Osteoblast (primary cell): ENCODE data around the gene ZC3H18. TPM values are rescaled to one million over a fixed set of nuclear protein-coding genes. Genes with fewer than 3 reads are reported as not detected.

ENCODE experiments used
- DNase-seq: peaks from one replicate; pipeline ENCODE4 v3.0.0; 2011; ENCODE audit warnings: low spot score, mixed read lengths; ENCODE audit not compliant: insufficient read length; ENCODE audit errors: missing footprints
- H2AFZ ChIP-seq: 2 replicates; pipeline ENCODE4 v1.6.0; 2011; ENCODE audit warnings: mild to moderate bottlenecking, low read length
- H3K27ac ChIP-seq: 2 replicates; pipeline ENCODE4 v1.5.1; 2011; ENCODE audit warnings: mild to moderate bottlenecking, low read depth, low read length, moderate library complexity
- H3K27me3 ChIP-seq: 2 replicates; pipeline ENCODE4 v1.6.0; 2012; ENCODE audit warnings: mild to moderate bottlenecking, control low read depth, inconsistent platforms, low read length, moderate library complexity; ENCODE audit not compliant: insufficient read depth
- H3K36me3 ChIP-seq: 2 replicates; pipeline ENCODE4 v1.5.1; 2011; ENCODE audit warnings: mild to moderate bottlenecking, low read length, control low read depth, moderate library complexity; ENCODE audit not compliant: insufficient read depth
- H3K4me1 ChIP-seq: 2 replicates; pipeline ENCODE4 v1.5.1; 2011; ENCODE audit warnings: mild to moderate bottlenecking, low read length, control low read depth, moderate library complexity; ENCODE audit not compliant: insufficient read depth
- H3K4me2 ChIP-seq: 2 replicates; pipeline ENCODE4 v1.6.0; 2011; ENCODE audit warnings: mild to moderate bottlenecking, low read length; ENCODE audit not compliant: insufficient read depth
- H3K4me3 ChIP-seq: fragments of 200-600 bp; sonication (generic); 3 replicates; pipeline ENCODE4 v1.5.1; 2012; ENCODE audit warnings: mild to moderate bottlenecking, low read length, inconsistent platforms; ENCODE audit not compliant: insufficient read depth
- H3K79me2 ChIP-seq: 2 replicates; pipeline ENCODE4 v1.6.0; 2012; ENCODE audit warnings: mild to moderate bottlenecking, low read length, control low read depth, inconsistent platforms; ENCODE audit not compliant: insufficient read depth
- H3K9me3 ChIP-seq: 2 replicates; pipeline ENCODE4 v1.5.1; 2011; ENCODE audit warnings: low read depth, low read length, control low read depth
- H4K20me1 ChIP-seq: 2 replicates; pipeline ENCODE4 v1.6.0; 2012; ENCODE audit warnings: mild to moderate bottlenecking, low read length, control low read depth; ENCODE audit not compliant: insufficient read depth
- CTCF ChIP-seq: IDR thresholded peaks from 2 replicates; pipeline ENCODE4 v1.5.1; 2011; ENCODE audit warnings: mild to moderate bottlenecking, low read depth, low read length, moderate library complexity; ENCODE audit errors: extremely low read depth
- total RNA-seq: library from RNA; depleted of rRNA; stranded (reverse); fragments of >200 nt; gene quantifications from 2 replicates; pipeline ENCODE4 v1.2.3, GENCODE V29; 2012

ZC3H18 gene
- total RNA-seq, 1 donor, result 10.9 TPM

GRCh38 chr16:88624977-88625576, 54.9 kb downstream of the ZC3H18 start:
- DNase-seq, result no peak
- H3K4me3 ChIP-seq, result no peak overlapping the region
- H3K36me3 ChIP-seq, result peaks cover 56% of the 10 kb centered on the region
- no peaks in the 10 kb centered on the region for H3K27me3 ChIP-seq
- peaks cover 6% of the 10 kb centered on the region for H4K20me1 ChIP-seq
- H3K4me1 ChIP-seq, result no peaks in the 10 kb centered on the region
- no peak overlapping the region for H3K27ac ChIP-seq
- no peak for TF ChIP-seq CTCF
- H3K4me2 ChIP-seq, result no peak overlapping the region
- H3K9me3 ChIP-seq, result no peaks in the 10 kb centered on the region
- peaks cover under 1% of the 10 kb centered on the region for H3K79me2 ChIP-seq
- H2AFZ ChIP-seq, result no peak overlapping the region

GRCh38 chr16:88626646-88627045, 56.4 kb downstream of the ZC3H18 start:
- Histone ChIP-seq H3K4me3 (no peak overlapping the region), H3K4me2 (no peak overlapping the region), H3K9me3 (no peaks in the 10 kb centered on the region), H4K20me1 (peaks cover 3% of the 10 kb centered on the region), H3K27me3 (no peaks in the 10 kb centered on the region), H3K79me2 (no peaks in the 10 kb centered on the region), H2AFZ (no peak overlapping the region), H3K4me1 (no peaks in the 10 kb centered on the region), H3K27ac (no peak overlapping the region), H3K36me3 (peaks cover 59% of the 10 kb centered on the region)
- no peak for DNase-seq
- TF ChIP-seq CTCF, result no peak

DNA sequence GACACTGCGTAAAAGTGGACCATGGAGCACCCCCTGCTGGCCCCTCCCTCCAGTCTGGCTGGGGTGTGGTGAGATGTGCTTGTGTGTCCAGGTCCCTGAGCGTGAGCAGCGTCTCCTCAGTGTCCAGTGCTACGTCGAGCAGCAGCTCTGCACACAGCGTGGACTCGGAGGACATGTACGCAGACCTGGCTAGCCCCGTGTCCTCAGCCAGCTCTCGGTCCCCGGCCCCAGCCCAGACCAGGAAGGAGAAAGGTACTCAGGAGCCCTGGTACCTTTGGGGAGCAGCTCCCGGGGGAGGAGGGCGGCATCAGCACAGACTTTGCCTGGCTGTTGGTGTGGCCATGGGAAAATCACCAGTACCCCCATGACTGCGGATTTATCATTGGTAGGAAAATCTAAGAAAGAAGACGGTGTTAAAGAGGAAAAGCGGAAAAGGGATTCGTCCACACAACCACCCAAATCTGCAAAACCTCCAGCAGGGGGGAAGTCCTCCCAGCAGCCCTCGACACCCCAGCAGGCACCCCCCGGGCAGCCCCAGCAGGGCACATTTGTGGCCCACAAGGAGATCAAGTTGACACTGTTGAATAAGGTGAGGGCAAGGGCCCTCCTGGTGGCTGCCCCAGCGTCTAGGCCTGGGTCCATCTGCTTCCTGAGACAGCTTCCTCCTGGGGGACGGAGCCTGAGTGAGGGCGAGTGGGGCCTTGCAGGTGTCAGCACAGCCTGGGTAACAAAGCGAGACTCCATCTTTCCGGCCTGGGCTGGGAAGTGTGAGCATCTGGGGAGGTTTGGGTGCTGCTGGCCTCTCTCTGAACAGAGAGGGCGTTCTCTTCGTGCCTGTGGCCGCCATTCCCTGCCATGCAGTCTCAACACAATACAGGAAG, 57.6 kb downstream of the ZC3H18 start:
- Histone ChIP-seq H3K36me3 (peaks cover 49% of the 10 kb centered on the region), H3K27ac (no peak overlapping the region), H3K4me2 (no peak overlapping the region), H4K20me1 (peaks cover 3% of the 10 kb centered on the region), H3K9me3 (no peaks in the 10 kb centered on the region), H3K4me1 (no peaks in the 10 kb centered on the region), H2AFZ (no peak overlapping the region), H3K79me2 (no peaks in the 10 kb centered on the region), H3K27me3 (no peaks in the 10 kb centered on the region), H3K4me3 (no peak overlapping the region)
- DNase-seq, result no peak
- no peak for TF ChIP-seq CTCF

- H2AFZ ChIP-seq, result no peak overlapping the region
- H3K36me3 ChIP-seq, result peaks cover 41% of the 10 kb centered on the region
- no peak overlapping the region for H3K4me2 ChIP-seq
- H3K27me3 ChIP-seq, result no peaks in the 10 kb centered on the region
- no peaks in the 10 kb centered on the region for H3K4me1 ChIP-seq
- peak; percentile 31 for TF ChIP-seq CTCF
- H4K20me1 ChIP-seq, result peaks cover 3% of the 10 kb centered on the region
- H3K27ac ChIP-seq, result no peak overlapping the region
- H3K9me3 ChIP-seq, result no peaks in the 10 kb centered on the region
- no peaks in the 10 kb centered on the region for H3K79me2 ChIP-seq
- no peak for DNase-seq
- H3K4me3 ChIP-seq, result no peak overlapping the region
Observed at GRCh38 chr16:88628512-88628974, 58.3 kb downstream of the ZC3H18 start.
